Measurements from ENCODE around the gene NKD1.
"Not testable (repeated sequence)": the region's sequence is repeated elsewhere in the genome, so short reads cannot be mapped to it uniquely, and the experiment has no call there.

Gene NKD1

GRCh38 chr16:50560903-50561863, 13.0 kb downstream of the NKD1 start:
- no peak for DNase-seq

- DNase-seq, result no peak
These were observed 14.5 kb downstream of the NKD1 start for GRCh38 chr16:50562657-50563056.

- no peak for DNase-seq
These were observed 15.8 kb downstream of the NKD1 start for GRCh38 chr16:50563989-50564388.

- no peak for DNase-seq
These were observed 17.2 kb downstream of the NKD1 start for GRCh38 chr16:50565428-50565827.

GRCh38 chr16:50566014-50566962, 18.1 kb downstream of the NKD1 start:
- no peak for DNase-seq

GRCh38 chr16:50567651-50568050, 19.5 kb downstream of the NKD1 start:
- DNase-seq, result no peak

GRCh38 chr16:50568187-50568815, 20.1 kb downstream of the NKD1 start:
- DNase-seq, result no peak

- DNase-seq, result no peak
These were observed 22.2 kb downstream of the NKD1 start for GRCh38 chr16:50570354-50570753.

GRCh38 chr16:50570808-50571598, 22.8 kb downstream of the NKD1 start:
- no peak for DNase-seq

- no peak for DNase-seq
These were observed 23.6 kb downstream of the NKD1 start for GRCh38 chr16:50571786-50572185.

- no peak for DNase-seq
These were observed 24.5 kb downstream of the NKD1 start for GRCh38 chr16:50572700-50573099.

GRCh38 chr16:50573279-50573678, 25.1 kb downstream of the NKD1 start:
- DNase-seq, result no peak

- no peak for DNase-seq
These were observed 25.9 kb downstream of the NKD1 start for GRCh38 chr16:50573947-50574744.

GRCh38 chr16:50574745-50575136, 26.5 kb downstream of the NKD1 start:
- no peak for DNase-seq

GRCh38 chr16:50575743-50576142, 27.5 kb downstream of the NKD1 start:
- no peak for DNase-seq

GRCh38 chr16:50576403-50577113, 28.4 kb downstream of the NKD1 start:
- no peak for DNase-seq

- DNase-seq, result no peak
These were observed 29.9 kb downstream of the NKD1 start for GRCh38 chr16:50578137-50578536.

GRCh38 chr16:50579373-50579772, 31.2 kb downstream of the NKD1 start:
- not testable (repeated sequence) for DNase-seq

- no peak for DNase-seq
These were observed 32.1 kb downstream of the NKD1 start for GRCh38 chr16:50580180-50580798.

GRCh38 chr16:50581845-50582244, 33.6 kb downstream of the NKD1 start:
- no peak for DNase-seq
